Astrocyte (in vitro differentiated cells and primary cell): ENCODE data around the gene SMAP2. TPM values are rescaled to one million over a fixed set of nuclear protein-coding genes. Genes with fewer than 3 reads are reported as not detected.
A peak's percentile ranks its signal among the peaks of the same experiment; 100 is the strongest.

Experiments used
- DNase-seq: peaks from one replicate; pipeline ENCODE4 v3.0.0-alpha.2; 2010; ENCODE audit warnings: low read depth
- FAIRE-seq: peaks from 2 replicates; lab custom pipeline; 2011; peaks lifted over from hg19 to GRCh38; lab: Jason Lieb, UNC
- H2AFZ ChIP-seq: 2 replicates; pipeline ENCODE4 v1.6.0; 2012; ENCODE audit warnings: low read depth, low read length, inconsistent platforms
- H3K27ac ChIP-seq: 2 replicates; pipeline ENCODE4 v1.5.1; 2011; ENCODE audit warnings: low read depth, low read length, inconsistent platforms
- H3K27me3 ChIP-seq: 2 replicates; pipeline ENCODE4 v1.6.0; 2011; ENCODE audit warnings: low read length, inconsistent platforms; ENCODE audit not compliant: insufficient read depth
- H3K36me3 ChIP-seq: 2 replicates; pipeline ENCODE4 v1.5.1; 2011; ENCODE audit warnings: low read length, inconsistent platforms; ENCODE audit not compliant: insufficient read depth
- H3K4me1 ChIP-seq: 2 replicates; pipeline ENCODE4 v1.5.1; 2011; ENCODE audit warnings: low read length, inconsistent platforms; ENCODE audit not compliant: insufficient read depth
- H3K4me2 ChIP-seq: 2 replicates; pipeline ENCODE4 v1.6.0; 2012; ENCODE audit warnings: low read length, inconsistent platforms
- H3K4me3 ChIP-seq: 2 replicates; pipeline ENCODE4 v1.5.1; 2011; ENCODE audit warnings: low read depth, mild to moderate bottlenecking, low read length, inconsistent platforms; ENCODE audit not compliant: insufficient read depth
- H3K79me2 ChIP-seq: 2 replicates; pipeline ENCODE4 v1.6.0; 2012; ENCODE audit warnings: mild to moderate bottlenecking, low read length, inconsistent platforms; ENCODE audit not compliant: insufficient read depth
- H3K9ac ChIP-seq: 2 replicates; pipeline ENCODE4 v1.6.0; 2012; ENCODE audit warnings: mild to moderate bottlenecking, low read length, inconsistent platforms
- H3K9me3 ChIP-seq: 2 replicates; pipeline ENCODE4 v1.5.1; 2012; ENCODE audit warnings: low read depth, mild to moderate bottlenecking, low read length, inconsistent platforms; ENCODE audit not compliant: insufficient read depth
- H4K20me1 ChIP-seq: 2 replicates; pipeline ENCODE4 v1.6.0; 2012; ENCODE audit warnings: low read length, inconsistent platforms; ENCODE audit not compliant: insufficient read depth
- H3K27ac Mint-ChIP-seq: one replicate; pipeline ENCODE4 v1.8.0; 2021; ENCODE audit warnings: mild to moderate bottlenecking, mixed read lengths; ENCODE audit not compliant: unreplicated experiment
- H3K27me3 Mint-ChIP-seq: one replicate; pipeline ENCODE4 v1.8.0; 2021; ENCODE audit warnings: low read depth, mixed read lengths; ENCODE audit not compliant: unreplicated experiment
- H3K36me3 Mint-ChIP-seq: one replicate; pipeline ENCODE4 v1.8.0; 2021; ENCODE audit warnings: low read depth, mixed read lengths; ENCODE audit not compliant: unreplicated experiment
- H3K4me1 Mint-ChIP-seq: one replicate; pipeline ENCODE4 v1.8.0; 2021; ENCODE audit warnings: low read depth, mixed read lengths; ENCODE audit not compliant: unreplicated experiment
- H3K4me3 Mint-ChIP-seq: one replicate; pipeline ENCODE4 v1.8.0; 2021; ENCODE audit warnings: mild to moderate bottlenecking, moderate library complexity, mixed read lengths; ENCODE audit not compliant: unreplicated experiment
- H3K9me3 Mint-ChIP-seq: one replicate; pipeline ENCODE4 v1.8.0; 2021; ENCODE audit warnings: mild to moderate bottlenecking, mixed read lengths; ENCODE audit not compliant: unreplicated experiment
- CTCF ChIP-seq: IDR thresholded peaks from 2 replicates; pipeline ENCODE4 v1.5.1; 2011; ENCODE audit warnings: low read depth, mild to moderate bottlenecking, inconsistent platforms, low read length, moderate library complexity; ENCODE audit not compliant: insufficient read depth
- EZH2 ChIP-seq: IDR thresholded peaks from 2 replicates; pipeline ENCODE4 v1.6.1; 2012; ENCODE audit warnings: mild to moderate bottlenecking, low read length, inconsistent platforms; ENCODE audit not compliant: insufficient read depth
- total RNA-seq: library from RNA; stranded (reverse); gene quantifications from 2 replicates; pipeline ENCODE4 v1.2.1, GENCODE V29; 2021

The SMAP2 gene
- total RNA-seq, 1 donor from 2014 or later, result 16.8 TPM

GRCh38 chr1:40462956-40463590 lies 89.5 kb downstream of the SMAP2 start:
- Histone ChIP-seq H3K9me3 (peaks cover 74% of the 10 kb centered on the region), H3K36me3 (peaks cover 41% of the 10 kb centered on the region), H3K79me2 (no peaks in the 10 kb centered on the region), H3K4me1 (no peaks in the 10 kb centered on the region), H3K4me2 (no peak overlapping the region), H3K4me3 (no peak overlapping the region), H3K27ac (no peak overlapping the region), H4K20me1 (no peaks in the 10 kb centered on the region), H3K9ac (no peak overlapping the region), H2AFZ (no peak overlapping the region), H3K27me3 (no peaks in the 10 kb centered on the region)
- Mint-ChIP-seq H3K27ac (no peak overlapping the region), H3K4me1 (no peaks in the 10 kb centered on the region), H3K9me3 (peaks cover 79% of the 10 kb centered on the region), H3K27me3 (no peaks in the 10 kb centered on the region), H3K4me3 (no peak overlapping the region), H3K36me3 (peaks cover 79% of the 10 kb centered on the region)
- TF ChIP-seq EZH2, result no peak
- no peak for TF ChIP-seq CTCF
- DNase-seq (peak; percentile 7), FAIRE-seq (peak; percentile 34)

GRCh38 chr1:40469327-40469726 lies 95.8 kb downstream of the SMAP2 start:
- peaks cover 47% of the 10 kb centered on the region for H3K36me3 Mint-ChIP-seq
- FAIRE-seq, result no peak

More at GRCh38 chr1:40469327-40469726, 95.8 kb downstream of the SMAP2 start:
- Histone ChIP-seq H3K4me2 (no peak overlapping the region), H3K4me1 (no peaks in the 10 kb centered on the region), H3K4me3 (no peak overlapping the region), H2AFZ (no peak overlapping the region), H3K27ac (no peak overlapping the region), H3K79me2 (no peaks in the 10 kb centered on the region), H3K9ac (no peak overlapping the region), H3K9me3 (peaks cover 48% of the 10 kb centered on the region), H3K36me3 (no peaks in the 10 kb centered on the region), H4K20me1 (no peaks in the 10 kb centered on the region), H3K27me3 (no peaks in the 10 kb centered on the region)
- Mint-ChIP-seq H3K27ac (no peak overlapping the region), H3K4me1 (no peaks in the 10 kb centered on the region), H3K9me3 (peaks cover 81% of the 10 kb centered on the region), H3K27me3 (peaks cover 2% of the 10 kb centered on the region), H3K4me3 (no peak overlapping the region)
- DNase-seq, result no peak
- TF ChIP-seq EZH2 (no peak), CTCF (no peak)

Other genes starting within 250 kb of the SMAP2 start
- gene RLF, start 212.3 kb upstream of the SMAP2 start, total RNA-seq, result 15.0 and 15.4 TPM in 2 replicates
- not detected in 2 replicates for gene TMCO2, start 125.8 kb upstream of the SMAP2 start, total RNA-seq
- gene ZMPSTE24, start 115.5 kb upstream of the SMAP2 start, total RNA-seq, result 62.4 and 62.5 TPM in 2 replicates
- 1.5 and 2.1 TPM in 2 replicates for gene COL9A2, start 56.4 kb upstream of the SMAP2 start, total RNA-seq
- 4.3 and 5.4 TPM in 2 replicates for gene ZFP69B, start 76.7 kb downstream of the SMAP2 start, total RNA-seq
- 1.4 and 1.8 TPM in 2 replicates for gene ZFP69, start 103.6 kb downstream of the SMAP2 start, total RNA-seq
- 6.5 and 6.8 TPM in 2 replicates for gene EXO5, start 135.0 kb downstream of the SMAP2 start, total RNA-seq
- gene ZNF684, start 157.9 kb downstream of the SMAP2 start, total RNA-seq, result 3.9 and 5.8 TPM in 2 replicates